ENCODE data around the gene FGF14. TPM values are rescaled to one million over a fixed set of nuclear protein-coding genes. Genes with fewer than 3 reads are reported as not detected.

Gene FGF14
- total and polyA plus RNA-seq, 2 experiments from 2014 or later = 0.03 TPM; not detected in 1

Small RNA genes within 50 kb of the gene (microRNA-seq; reads per million reads assigned to microRNA genes)
- gene MIR2681 = not detected
- not detected for gene MIR4705

Small RNA genes within 50 kb of the gene (small RNA-seq; reads per million reads assigned to genes)
- not detected for gene MIR2681 (ENCODE audit: low replicate concordance)
- gene MIR4705 (ENCODE audit: low replicate concordance) = not detected
- not detected for gene RNU1-24P (ENCODE audit: low replicate concordance)
- gene RNY1P2 (ENCODE audit: low replicate concordance) = not detected
- not detected for gene RPL39P29 (ENCODE audit: low replicate concordance)

Other genes starting within 250 kb of the FGF14 start
- 91.9 and 111 TPM in 2 replicates for gene TPP2, start 194.9 kb upstream of the FGF14 start, total RNA-seq (2014; rRNA removed; shearing (Covaris generic))
- 47.2 and 56.6 TPM in 2 replicates for gene TPP2, start 194.9 kb upstream of the FGF14 start, polyA plus RNA-seq (2016; fragmentation: Nextera tagmentation; extraction: Ambion mirVana)

Measured in GM23338 (cell line).